HG03558 (cell line): ENCODE results near the gene CPA1.

Experiments used
- ATAC-seq: cut with Tn5 transposase; IDR thresholded peaks from one replicate; pipeline ENCODE4 v1.9.1; 2021; ENCODE audit warnings: moderate number of reproducible peaks; ENCODE audit not compliant: unreplicated experiment; ENCODE audit errors: extremely low read depth

Gene CPA1

GRCh38 chr7:130393841-130394411, 13.6 kb downstream of the CPA1 start:
- no peak for ATAC-seq

- ATAC-seq, result no peak
Observed at GRCh38 chr7:130394421-130395195, 14.3 kb downstream of the CPA1 start.

GRCh38 chr7:130395421-130395820, 15.1 kb downstream of the CPA1 start:
- ATAC-seq, result no peak

DNA sequence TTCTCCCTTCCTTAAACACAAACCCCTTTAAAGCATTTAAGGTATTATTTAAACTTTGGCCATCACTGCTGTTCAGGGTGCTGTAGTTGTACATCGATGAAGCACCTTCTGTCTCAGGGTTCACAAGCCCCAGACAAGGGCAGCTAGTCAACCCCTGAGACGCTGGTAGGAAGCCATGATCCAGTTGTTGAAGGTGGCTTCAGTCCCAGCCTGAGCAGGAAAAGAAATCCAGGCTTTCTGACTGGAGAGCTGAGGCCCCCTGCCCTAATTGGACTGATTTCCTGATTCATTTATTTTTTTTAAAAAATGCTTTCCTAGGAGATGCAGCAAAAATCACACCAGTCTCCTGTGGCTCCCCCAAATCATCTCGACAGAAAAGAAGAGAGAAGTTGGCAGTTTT, 15.8 kb downstream of the CPA1 start:
- ATAC-seq, result no peak

GRCh38 chr7:130397051-130397757, 16.9 kb downstream of the CPA1 start:
- no peak for ATAC-seq

GRCh38 chr7:130397758-130398073, 17.4 kb downstream of the CPA1 start:
- ATAC-seq, result no peak

- ATAC-seq, result no peak
Observed at GRCh38 chr7:130398526-130399090, 18.3 kb downstream of the CPA1 start.

DNA sequence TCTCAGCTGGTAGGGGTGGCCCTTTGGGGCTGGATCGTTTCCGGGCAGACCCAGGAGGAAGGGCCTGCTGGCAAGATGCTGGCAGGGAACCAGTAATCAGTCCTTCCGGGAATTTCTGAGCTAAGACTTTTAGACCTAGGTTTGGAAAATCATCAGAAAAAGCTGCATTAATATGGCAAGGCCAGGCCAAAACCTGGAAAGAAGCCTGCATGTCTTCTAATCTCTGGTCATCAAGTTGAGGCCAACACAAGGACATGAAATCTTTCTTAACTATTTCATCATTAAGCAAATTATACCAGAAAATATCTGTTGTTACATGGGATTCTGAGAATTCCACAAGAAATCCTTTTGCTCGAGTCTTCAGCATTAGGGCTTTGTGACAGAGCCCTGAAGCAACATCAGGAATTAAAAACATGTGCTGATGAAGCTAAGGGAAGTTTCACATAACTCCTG, 19.9 kb downstream of the CPA1 start:
- ATAC-seq, result no peak

DNA sequence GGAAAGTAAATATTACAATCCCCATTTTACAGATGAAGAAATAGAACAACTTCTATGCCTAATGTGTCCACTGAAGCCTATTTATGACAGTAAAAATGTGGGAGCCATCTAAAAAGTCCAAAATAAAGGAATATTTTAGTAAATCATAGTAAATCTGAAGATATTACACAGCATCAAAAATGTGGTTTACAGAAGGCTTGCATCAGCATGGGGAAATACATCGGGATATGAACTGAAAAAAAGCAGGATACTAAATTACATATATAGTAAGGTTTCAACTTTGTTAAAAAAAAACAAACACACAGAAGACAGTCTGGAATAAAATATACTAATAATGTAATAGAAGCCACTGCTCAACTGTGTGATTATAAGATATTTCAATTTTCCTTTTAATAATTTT, 20.8 kb downstream of the CPA1 start:
- ATAC-seq, result no peak

GRCh38 chr7:130401578-130401977, 21.3 kb downstream of the CPA1 start:
- ATAC-seq, result no peak

GRCh38 chr7:130405003-130405402, 24.7 kb downstream of the CPA1 start:
- no peak for ATAC-seq

DNA sequence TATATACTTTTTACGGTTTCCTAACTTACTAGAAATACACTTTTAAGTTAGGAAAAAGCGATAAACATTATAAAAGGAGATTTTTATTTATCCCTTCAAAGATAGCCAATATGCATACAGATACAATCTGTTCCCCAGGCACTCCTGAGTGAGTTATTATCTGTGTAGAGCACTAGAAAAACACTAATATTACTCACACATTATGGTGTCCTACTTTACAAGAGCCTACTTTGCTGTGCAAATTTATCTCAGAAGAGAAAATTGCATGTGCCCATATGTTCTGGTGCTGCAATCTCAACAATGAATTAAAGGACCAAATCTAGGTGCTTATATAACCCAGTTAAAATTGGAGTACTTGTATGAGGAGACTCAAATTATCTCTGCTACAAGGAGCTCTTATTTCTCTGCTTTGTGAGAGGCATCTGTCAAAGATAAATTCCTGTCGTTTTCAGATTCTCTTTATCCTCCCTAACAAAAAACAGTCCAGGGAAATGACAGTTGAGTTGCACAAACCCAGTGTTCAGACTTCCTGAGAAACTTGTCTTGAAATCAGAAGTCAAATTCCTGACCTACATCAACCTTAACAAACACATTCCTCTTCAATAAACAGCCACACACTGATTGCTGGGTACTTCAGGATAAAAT, 28.9 kb downstream of the CPA1 start:
- no peak for ATAC-seq

- no peak for ATAC-seq
Observed at GRCh38 chr7:130409712-130410072, 29.4 kb downstream of the CPA1 start.

- no peak for ATAC-seq
Observed at GRCh38 chr7:130410868-130411541, 30.7 kb downstream of the CPA1 start.

DNA sequence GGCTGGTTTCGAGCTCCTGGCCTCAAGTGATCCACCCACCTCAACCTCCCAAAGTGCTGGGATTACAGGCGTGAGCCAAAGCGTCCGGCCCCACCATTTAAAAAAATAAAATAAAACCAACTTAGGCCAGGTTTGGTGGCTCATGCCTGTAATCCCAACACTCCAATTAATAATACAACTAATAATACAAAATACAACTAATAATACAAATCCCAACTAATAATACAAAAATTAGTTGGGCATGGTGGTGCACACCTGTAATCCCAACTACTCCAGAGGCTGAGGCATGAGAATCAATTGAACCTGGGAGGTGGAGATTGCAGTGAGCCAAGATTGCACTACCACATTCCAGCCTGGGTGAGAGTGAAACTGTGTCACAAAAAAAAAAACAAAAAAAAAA, 32.9 kb downstream of the CPA1 start:
- ATAC-seq, result no peak

DNA sequence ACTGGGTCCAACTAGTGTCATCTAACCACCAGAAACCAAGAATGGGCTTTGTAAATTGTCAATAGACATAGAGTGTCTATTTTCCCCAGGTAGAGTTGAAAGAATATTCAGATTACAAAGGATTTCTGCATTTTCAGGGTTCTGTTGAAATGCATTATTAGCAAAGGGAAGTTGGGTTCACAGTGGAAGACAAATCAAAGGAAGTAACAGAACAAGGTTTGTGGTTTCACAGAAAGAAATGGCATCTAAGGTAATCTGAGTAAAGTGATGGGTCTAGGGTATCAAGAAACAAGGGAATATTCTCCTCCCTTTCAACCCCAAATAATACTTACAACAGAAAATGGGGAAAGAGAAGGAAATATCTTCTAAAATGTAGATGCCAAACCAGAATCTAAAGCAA, 34.7 kb downstream of the CPA1 start:
- ATAC-seq, result no peak

DNA sequence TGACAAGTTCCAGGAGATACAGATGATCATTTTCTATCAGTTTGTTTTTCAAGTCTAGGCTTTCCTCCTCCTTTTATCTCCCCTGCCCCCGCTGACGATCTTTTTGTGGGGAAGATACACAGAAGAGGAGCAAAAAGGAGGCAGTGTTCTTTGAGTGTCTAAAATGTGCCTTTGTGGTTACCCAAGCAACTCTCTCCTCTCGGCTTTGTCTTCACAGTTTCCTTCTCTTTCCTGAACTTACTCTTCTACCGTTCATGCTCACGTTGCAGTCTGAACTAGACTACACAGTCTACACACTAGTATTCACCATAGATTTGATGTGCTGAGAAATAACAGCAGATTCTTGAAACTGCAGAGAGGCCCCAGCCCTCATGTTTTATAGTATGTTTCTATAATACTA, 36.9 kb downstream of the CPA1 start:
- no peak for ATAC-seq

DNA sequence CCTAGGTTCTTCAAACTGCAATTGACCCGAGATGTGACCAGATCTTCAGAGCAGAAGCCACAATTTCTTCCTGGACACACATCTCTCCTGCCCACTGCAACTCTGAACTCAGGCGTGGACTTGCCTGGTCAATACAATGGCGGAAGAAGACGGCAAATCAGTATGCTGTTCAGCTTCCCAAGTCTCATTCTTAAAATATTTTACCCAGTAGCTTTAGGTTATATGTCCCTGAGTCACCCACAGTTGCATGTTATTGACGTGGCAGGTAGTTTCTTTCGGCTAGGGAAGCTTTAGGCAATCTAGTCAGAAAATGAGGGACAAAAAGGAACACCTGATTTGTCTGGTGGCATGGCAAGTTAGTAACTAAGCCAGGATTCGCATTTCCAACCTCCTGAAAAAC, 38.0 kb downstream of the CPA1 start:
- ATAC-seq, result no peak

DNA sequence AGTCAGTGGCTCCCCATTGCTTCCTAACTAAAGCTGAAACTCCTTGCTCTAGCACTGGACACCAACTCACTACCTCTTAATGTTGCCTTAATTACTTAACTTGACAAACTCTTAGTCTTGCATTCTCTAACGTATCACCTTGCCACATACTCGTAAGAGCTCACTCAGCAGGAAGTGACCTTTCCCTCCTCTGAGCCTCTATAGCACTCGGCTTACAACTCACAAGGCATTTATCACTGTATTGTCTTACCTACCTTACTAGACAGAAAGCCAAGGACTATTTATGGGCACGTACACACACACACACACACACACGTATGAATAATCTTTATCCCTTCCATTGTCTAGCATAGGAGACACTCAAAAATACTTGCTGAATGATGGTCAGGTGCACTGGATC, 39.4 kb downstream of the CPA1 start:
- ATAC-seq, result no peak

DNA sequence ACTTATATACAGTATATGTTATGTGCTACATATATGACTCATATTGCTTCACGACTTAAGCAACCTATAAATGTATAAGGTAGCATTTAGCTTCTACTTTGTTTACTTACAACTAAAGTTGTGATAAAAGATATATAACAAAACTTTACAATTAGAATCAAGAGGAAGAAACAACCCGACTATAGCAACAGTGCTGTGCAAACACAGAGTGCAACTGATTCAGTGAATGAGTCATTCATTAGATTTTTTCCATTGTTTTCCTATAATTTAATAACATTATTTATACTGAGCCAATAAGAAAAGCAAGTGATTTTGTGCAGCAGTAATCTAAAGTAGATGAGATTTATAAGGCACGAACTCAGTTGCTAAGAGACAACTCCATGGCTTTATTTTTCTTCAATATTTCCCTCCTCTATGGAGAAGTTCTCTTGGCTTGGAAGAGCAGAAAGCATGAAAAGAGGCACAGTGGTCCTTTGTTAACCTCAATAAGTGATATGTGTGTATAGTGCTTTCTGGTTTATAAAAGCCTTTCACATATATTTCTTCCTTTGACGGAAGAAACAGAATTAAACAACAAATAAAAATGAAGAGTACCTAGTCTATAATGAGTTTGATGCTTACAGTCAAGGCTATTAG, 40.8 kb downstream of the CPA1 start:
- no peak for ATAC-seq
